ENCODE measurements around the gene EP400.
A peak's percentile ranks its signal among the peaks of the same experiment; 100 is the strongest.
"Not testable (repeated sequence)": the region's sequence is repeated elsewhere in the genome, so short reads cannot be mapped to it uniquely, and the experiment has no call there.

Gene EP400

GRCh38 chr12:132070298-132070697 lies 120.6 kb downstream of the EP400 start:
- DNase-seq, result no peak

- no peak for DNase-seq
Observed at GRCh38 chr12:132071040-132071810, 121.5 kb downstream of the EP400 start.

GRCh38 chr12:132071830-132072384 lies 122.2 kb downstream of the EP400 start:
- DNase-seq, result no peak

DNA sequence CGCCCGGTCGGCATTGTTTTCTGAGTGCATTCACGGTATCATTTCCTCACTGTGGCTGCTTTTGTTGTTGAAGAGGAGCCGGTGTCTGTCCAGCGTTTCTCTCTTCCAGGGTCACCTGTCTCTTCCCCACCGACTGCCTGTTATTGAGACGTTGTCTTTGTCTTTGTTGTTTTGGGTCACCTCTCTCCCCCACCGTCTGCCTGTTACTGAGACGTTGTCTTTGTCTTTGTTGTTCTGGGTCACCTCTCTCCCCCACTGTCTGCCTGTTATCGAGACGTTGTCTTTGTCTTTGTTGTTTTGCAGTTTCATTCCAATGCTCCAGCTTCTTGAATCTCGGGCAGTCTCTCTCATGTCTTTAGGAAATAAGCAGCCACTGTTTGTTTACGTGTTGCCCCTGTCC lies 124.5 kb downstream of the EP400 start:
- no peak for DNase-seq

DNA sequence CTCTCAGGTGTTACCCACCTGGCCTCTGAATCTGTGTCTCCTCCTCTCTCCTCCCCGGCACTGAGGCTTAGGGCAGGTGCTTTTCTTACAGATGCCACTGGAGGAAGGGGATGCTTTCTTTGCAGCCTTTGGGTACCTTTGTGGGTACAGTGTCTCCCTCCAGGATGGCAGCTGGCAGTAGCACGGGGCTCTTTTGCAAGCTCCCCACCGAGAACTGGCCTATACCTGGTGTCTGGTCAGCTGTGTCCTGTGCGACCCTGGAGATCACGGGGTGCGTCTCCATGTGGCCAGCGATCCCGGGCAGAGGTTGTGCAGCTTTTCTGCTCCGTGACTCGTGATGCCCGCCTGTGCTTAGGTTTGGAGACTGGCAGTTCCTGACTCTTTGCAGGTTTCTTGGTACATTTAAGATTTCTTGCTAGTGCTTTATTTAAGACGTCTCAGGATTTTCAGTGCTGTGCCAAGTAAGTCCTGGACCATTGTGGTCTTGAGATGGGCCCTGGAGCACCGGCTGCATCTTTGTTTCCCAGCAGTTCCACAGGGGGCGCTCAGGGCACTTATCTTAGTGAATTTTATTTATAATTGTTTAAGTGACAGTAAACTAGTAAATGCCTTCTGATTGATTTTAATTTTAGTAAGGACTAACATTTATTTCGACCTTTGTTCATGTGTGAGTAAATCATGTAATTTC lies 125.4 kb downstream of the EP400 start:
- no peak for DNase-seq

- DNase-seq, result no peak
Observed at GRCh38 chr12:132075714-132076553, 126.2 kb downstream of the EP400 start.

GRCh38 chr12:132076711-132077110 lies 127.0 kb downstream of the EP400 start:
- no peak for DNase-seq

- no peak for DNase-seq
Observed at GRCh38 chr12:132077322-132078100, 127.8 kb downstream of the EP400 start.

DNA sequence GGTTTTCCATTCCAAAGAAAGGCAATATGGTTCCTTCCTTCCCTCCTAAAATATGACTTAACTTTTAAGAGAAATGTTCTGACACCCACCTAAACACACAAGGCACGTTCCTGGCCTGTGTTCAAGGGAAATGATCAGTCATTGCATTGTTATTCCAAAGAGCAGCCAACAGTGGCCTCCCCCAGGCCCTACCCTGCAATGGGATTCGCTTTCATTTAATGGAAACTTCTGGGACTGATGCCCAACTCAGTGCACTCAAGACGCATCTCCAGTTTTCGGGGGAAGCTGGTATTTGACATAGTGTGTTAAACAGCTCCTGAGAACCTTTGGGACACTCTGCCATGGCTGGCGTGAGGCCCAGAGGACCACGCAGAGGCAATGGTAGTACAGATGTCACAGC lies 128.4 kb downstream of the EP400 start:
- no peak for DNase-seq

- DNase-seq, result no peak
Observed at GRCh38 chr12:132079200-132079599, 129.5 kb downstream of the EP400 start.

- no peak for DNase-seq
Observed at GRCh38 chr12:132079695-132080094, 130.0 kb downstream of the EP400 start.

DNA sequence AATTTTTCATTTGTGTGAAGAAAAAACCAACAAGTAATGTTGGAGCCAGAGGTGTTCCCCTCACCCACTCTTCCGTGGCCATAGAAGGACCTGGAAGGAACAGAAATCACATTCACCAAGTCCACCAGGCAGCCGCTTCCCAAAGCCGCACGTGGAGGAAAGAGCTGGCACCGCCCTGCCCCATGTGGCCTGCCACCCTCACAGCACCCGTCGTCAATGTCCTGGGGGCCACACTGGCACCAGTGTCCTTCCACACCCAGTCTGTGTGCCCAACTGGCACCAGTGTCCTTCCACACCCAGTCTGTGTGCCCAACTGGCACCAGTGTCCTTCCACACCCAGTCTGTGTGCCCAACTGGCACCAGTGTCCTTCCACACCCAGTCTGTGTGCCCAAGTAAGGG lies 130.8 kb downstream of the EP400 start:
- not testable (repeated sequence) for DNase-seq

DNA sequence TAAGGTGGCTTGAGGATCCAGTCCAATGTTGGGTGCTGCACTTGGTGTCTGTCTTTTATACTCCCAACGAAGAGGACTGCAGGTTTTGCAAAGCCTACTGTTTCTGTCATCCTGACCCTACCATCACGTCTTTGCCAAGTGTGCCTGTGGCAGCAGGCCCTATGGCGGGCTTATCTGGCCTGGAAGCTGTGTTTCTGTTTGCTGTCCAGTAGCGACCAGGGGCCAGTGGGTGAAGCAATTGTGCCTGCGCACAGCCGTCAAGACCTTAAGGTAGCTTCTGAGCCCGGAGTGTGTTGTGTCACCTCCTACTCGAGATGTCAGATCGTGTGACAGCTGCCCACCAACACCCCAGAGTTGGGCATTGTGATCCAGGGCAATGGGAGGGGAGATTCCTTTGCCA lies 131.7 kb downstream of the EP400 start:
- DNase-seq, result no peak

DNA sequence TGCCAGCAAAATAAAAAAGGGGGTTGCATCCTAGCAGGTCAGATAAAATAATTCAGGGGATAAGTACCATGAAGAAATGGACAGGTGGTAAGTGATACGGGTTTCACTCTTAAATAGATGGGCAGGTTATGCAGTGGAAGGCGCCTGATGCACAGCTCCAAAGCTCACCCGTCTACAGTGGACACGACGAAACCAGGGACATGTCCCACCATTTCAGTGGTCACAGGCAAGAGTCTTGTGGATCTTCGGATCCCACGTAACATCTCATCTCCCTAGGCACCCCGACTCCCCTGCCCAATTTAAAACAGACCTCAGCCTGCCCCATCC lies 133.8 kb downstream of the EP400 start:
- DNase-seq, result no peak

DNA sequence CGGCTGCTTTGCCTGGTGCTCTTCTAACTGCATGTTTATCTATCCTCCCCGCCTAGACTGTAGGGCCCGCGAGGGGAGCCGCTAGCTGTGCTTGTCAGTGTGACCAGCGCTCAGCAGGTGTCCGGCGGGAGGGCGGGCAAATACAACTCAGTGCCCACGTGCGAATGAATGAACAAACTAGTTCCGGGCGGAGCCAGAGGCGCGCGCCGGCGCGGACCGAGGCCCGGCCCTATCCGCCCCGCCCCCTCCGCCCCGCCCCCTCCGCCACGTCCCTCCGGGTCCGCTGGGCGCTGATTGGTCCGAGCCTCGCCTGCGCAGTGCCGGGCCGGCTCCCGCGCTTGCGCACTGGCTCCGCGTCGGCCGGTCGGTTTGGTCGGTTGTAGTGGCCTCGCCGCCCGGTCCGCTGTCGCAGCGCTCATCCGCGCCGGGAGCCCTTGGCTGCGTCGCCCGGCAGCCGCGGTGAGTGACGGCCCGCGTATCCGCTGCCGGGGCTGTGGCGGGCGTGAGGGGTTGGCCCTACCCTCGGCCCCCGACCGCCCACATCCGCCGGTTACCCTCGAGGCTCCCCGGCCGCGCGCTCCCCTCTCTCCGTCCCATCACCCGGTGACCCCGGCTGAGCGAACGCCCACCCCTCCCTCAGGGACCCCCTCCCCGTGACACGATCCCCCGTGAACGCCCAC lies 134.3 kb downstream of the EP400 start:
- DNase-seq, result peak; percentile 98

DNA sequence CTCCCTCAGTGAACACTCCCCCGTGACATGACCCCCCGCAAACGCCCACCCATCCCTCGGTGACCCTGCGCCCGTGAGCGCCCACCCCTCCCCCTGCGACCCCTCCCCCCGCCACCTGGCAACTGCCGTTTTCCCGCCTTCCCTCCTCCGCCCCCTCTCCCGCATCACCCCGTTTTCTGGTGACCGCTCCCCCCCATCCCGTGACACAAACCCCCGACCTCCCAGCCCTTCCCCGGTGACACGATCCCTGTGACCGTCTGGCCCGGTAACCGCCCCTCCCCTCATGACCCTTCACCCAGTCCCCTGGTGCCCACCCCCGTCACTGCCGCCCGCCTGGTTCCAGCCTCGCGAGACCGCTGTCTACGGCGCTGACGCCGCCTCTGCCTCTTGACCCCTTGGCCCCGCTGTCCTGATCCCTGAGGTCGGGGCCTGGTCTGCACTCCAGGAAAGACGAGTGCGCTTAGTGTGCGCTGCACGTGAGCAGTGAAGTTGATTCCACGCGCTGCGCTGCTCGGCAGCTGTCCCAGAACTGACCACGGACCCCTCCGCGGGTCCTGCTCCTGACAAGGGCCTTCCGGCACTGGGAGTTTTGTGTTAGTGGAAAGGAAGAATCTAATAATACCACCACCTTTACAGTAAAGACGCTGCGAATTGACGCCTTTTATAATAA lies 135.0 kb downstream of the EP400 start:
- DNase-seq, result peak; percentile 53

GRCh38 chr12:132085291-132085635 lies 135.5 kb downstream of the EP400 start:
- DNase-seq, result no peak

DNA sequence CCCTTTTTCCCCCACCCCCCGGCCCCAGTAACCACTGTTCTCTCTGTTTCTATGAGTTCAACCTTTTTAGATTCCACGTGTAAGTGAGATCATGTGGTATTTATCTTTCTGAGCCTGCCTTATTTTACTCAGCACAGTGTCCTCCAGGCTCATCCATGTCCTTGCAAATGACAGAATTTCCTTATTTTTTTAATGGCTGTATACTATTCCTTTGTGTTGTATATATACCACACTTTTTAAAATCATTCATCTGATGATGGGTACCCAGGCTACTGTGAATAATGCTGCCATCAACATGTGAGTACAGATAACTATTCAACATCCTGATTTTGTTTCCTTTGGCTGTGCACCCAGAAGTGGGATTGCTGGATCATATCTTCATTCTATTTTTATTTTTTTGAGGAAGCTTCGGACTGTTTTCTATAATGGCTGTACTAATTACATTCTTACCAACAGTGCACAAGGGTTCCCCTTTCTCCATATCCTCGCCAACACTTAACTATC lies 139.7 kb downstream of the EP400 start:
- no peak for DNase-seq

- no peak for DNase-seq
Observed at GRCh38 chr12:132094269-132094891, 144.6 kb downstream of the EP400 start.

GRCh38 chr12:132095520-132096409 lies 146.0 kb downstream of the EP400 start:
- no peak for DNase-seq
